Measurements from ENCODE around the gene FAM111B. TPM values are rescaled to one million over a fixed set of nuclear protein-coding genes. Genes with fewer than 3 reads are reported as not detected.

FAM111B gene
- polyA plus RNA-seq, 4 donors = 11.1 to 15.6 (median 13.4) TPM

DNA sequence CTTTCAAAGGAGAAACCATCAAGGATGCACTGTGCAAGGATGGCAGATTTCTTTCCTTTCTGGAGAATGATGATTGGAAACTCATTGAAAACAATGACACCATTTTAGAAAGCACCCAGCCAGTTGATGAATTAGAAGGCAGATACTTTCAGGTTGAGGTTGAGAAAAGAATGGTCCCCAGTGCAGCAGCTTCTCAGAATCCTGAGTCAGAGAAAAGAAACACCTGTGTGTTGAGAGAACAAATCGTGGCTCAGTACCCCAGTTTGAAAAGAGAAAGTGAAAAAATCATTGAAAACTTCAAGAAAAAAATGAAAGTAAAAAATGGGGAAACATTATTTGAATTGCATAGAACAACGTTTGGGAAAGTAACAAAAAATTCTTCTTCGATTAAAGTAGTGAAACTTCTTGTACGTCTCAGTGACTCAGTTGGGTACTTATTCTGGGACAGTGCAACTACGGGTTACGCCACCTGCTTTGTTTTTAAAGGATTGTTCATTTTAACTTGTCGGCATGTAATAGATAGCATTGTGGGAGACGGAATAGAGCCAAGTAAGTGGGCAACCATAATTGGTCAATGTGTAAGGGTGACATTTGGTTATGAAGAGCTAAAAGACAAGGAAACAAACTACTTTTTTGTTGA lies 45.4 kb downstream of the FAM111B start:
- no peak for DNase-seq (ENCODE audit: low read depth in 4 of 4, low spot score in 3 of 4)

GRCh38 chr11:59154610-59155009 lies 47.6 kb downstream of the FAM111B start:
- no peak for DNase-seq (ENCODE audit: low read depth in 4 of 4, low spot score in 3 of 4)

- DNase-seq (ENCODE audit: low read depth in 4 of 4, low spot score in 3 of 4) = no peak
These were observed 50.4 kb downstream of the FAM111B start for GRCh38 chr11:59157433-59157832.

DNA sequence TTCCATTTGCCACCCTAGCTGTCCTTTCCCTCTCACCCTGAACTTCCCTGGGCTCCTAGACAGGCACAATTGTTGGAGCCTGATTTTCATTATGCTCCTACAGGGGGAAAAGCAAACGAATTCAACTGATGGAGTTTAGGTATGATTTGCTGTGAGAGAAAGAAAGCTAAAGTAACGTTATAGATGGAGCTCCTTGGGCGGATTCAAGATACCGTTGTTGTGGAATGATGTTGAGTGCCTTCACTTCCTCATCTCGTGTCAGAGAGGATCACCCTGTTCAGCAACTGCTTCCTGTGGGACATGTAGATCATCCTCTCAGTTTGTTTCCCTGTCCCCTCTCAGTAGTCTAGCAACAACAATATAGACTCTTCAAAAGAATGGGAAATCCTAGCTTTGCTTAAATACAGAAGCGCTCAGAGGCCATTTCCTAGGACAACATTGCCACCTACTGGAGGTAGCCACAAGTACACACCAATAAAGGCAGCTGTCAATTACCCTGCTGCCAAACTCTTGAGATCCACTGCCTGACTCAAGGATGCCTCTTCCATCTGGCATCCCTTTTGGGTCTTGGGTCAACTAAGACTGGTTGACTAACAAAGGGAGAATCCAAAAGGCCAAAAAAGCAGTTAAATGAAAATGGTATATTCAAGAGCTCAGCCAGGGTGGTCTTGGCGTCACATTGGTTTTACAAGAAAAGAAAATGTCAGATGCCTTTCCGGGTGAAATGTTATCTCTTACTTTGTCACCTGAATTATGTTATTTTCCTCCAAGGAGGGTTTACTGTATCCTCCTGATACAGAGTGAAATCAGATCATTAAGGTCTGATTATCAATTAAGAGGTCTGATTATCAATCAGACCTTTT lies 51.4 kb downstream of the FAM111B start:
- DNase-seq (ENCODE audit: low read depth in 4 of 4, low spot score in 3 of 4) = peak in 1 of 4 donors; percentile 61

GRCh38 chr11:59164028-59164427 lies 57.0 kb downstream of the FAM111B start:
- no peak for DNase-seq (ENCODE audit: low read depth in 4 of 4, low spot score in 3 of 4)

- peak; percentile 84 to 87 (median 84) for DNase-seq (ENCODE audit: low read depth in 4 of 4, low spot score in 3 of 4)
These were observed 64.7 kb downstream of the FAM111B start, which contains the start of gene DTX4 for GRCh38 chr11:59171508-59172322. Gene DTX4 (plus strand): TSS chr11:59172132. CDS start chr11:59172596, 464 bp downstream.

GRCh38 chr11:59172345-59173079 lies 65.5 kb downstream of the FAM111B start:
- DNase-seq (ENCODE audit: low read depth in 4 of 4, low spot score in 3 of 4) = no peak

DNA sequence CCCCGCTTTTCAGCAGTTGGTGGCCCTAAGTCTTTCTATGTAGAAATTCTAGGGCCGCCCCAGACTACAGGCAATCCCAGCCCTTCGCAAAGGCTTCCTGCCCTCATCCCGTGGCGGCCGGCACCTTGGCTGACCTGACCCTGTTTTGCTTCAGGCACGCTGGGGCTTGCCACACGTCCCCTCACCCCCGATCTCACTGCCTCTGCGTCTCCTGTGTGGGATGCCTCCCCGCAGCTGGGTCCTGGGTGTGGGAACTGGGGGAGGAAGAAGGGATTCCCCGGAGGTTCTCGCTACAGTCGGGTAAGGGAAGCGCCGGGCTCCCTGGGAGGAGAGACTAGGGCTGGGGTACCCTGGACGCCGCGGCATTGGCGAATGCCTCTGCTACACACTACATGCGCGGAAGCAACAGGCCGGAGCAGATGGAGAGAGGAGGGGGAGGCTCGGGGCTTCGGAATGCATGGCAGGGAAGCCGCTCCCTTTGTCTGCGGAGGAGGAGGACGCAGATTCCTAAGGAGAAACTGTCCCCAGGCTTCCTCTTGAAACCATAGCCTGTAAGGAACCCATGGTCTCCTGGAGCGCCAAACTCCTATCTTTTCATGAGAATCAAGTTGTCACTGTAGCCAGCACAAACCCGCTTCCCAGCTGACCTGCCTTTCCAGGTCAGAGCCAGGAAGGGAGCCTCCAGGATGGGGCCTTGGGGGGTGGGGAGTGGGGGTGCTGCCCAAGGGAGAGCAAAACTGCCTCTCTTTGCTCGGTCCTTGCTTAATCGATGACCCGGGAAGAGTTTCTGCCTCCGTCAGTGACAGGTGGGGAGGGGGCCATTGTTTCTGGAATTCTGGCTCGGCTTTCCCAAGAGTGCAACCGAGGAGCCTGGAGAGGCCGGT lies 66.3 kb downstream of the FAM111B start:
- DNase-seq (ENCODE audit: low read depth in 4 of 4, low spot score in 3 of 4) = peak in 2 of 4 donors; percentile 38 to 54

DNA sequence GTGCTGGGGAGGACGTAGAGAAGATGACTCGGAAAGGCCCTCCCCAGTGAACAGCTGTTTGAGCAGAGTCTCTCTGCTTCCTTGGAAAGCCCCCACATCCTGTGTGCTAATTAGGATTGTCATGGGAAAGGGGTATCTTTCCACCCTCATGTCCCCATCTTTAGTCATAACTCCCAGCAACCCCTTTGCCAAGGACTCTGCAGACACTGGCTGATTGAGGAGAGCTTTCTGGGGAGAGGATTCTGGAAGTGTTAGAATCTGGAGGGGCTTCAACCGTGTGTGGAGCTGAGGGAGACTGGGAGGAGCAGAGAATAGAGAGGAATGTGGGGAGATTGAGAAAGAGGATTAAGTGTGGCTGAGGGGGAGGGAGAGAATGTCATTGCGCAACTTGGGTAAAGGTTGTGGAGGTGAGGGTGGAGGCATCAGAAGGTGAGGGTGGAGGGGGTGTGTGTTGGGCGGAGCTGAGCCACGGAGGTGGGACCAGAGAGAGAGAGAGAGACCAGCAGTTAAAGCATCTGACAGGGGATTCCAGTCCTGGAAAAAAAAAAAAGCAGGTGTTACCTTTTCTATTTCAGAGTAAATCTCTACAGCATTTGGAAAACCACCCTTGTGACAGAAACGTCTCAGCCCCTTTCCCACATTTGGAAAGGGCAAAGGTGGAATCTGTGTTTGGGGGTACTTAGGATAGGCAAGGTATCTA lies 67.1 kb downstream of the FAM111B start:
- DNase-seq (ENCODE audit: low read depth in 4 of 4, low spot score in 3 of 4) = no peak

- no peak for DNase-seq (ENCODE audit: low read depth in 4 of 4, low spot score in 3 of 4)
These were observed 67.6 kb downstream of the FAM111B start for GRCh38 chr11:59174664-59175033.

DNA sequence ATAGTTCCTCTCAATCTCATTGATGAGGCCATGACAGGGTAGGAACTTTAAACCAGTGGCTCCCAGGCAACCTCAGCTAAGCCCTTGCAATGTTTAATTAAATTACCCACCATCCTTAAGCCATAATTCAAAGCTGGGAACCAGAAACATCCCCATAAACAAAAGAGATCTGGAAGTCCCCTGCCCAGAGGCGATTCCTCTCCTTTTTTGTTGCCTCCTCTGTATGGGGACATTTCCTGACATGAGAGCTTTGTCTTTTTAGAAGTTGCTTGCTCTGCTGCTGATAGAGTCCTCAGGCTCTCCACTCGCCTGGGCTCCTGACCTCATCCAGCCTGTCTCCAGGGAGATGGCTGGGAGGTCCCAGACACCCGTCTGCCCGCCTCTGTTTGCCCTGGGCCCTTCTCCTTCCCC lies 68.1 kb downstream of the FAM111B start:
- DNase-seq (ENCODE audit: low read depth in 4 of 4, low spot score in 3 of 4) = no peak

GRCh38 chr11:59176330-59176729 lies 69.3 kb downstream of the FAM111B start:
- DNase-seq (ENCODE audit: low read depth in 4 of 4, low spot score in 3 of 4) = no peak

Other genes starting within 250 kb of the FAM111B start
- 100 to 1,000 TPM; 133 to 240 (median 180) TPM for gene GLYATL1, start 167.7 kb upstream of the FAM111B start, polyA plus RNA-seq (ENCODE audit: insufficient read length in 4 of 4)
- gene GLYATL1B, start 20.9 kb upstream of the FAM111B start, polyA plus RNA-seq (ENCODE audit: insufficient read length in 4 of 4) = not detected
- 10 to 100 TPM; 46.5 to 68.0 (median 56.0) TPM for gene FAM111A, start 35.6 kb downstream of the FAM111B start, polyA plus RNA-seq (ENCODE audit: insufficient read length in 4 of 4)
- 10 to 100 TPM; 42.0 to 52.5 (median 45.3) TPM for gene DTX4, start 64.9 kb downstream of the FAM111B start, polyA plus RNA-seq (ENCODE audit: insufficient read length in 4 of 4)
- gene MPEG1, start 105.7 kb downstream of the FAM111B start, polyA plus RNA-seq (ENCODE audit: insufficient read length in 4 of 4) = 10 to 100 TPM in 1 of 4 donors, 1 to 10 TPM in 3; 6.9 to 11.1 (median 9.3) TPM

Data from right renal pelvis (tissue), 4 donors.